Stimulated activated CD4-positive, alpha-beta T cell treated with anti-CD3 and anti-CD28 coated beads, TNF-alpha, amount 100 ng/mL, for 24 hours (primary cell): ENCODE data around the gene DNAH1.

ENCODE experiments used
- DNase-seq, 3 experiments: peaks; one replicate each; pipeline ENCODE4 v3.0.0-alpha.2; 2020; ENCODE audit warnings: low read depth in 3 of 3

Gene DNAH1

GRCh38 chr3:52290596-52291507, 25.3 kb upstream of the DNAH1 start:
- DNase-seq: no peak

- DNase-seq: no peak
These were observed 24.5 kb upstream of the DNAH1 start for GRCh38 chr3:52291508-52292181.

- no peak for DNase-seq
These were observed 23.7 kb upstream of the DNAH1 start for GRCh38 chr3:52292247-52293065.

GRCh38 chr3:52293491-52294319, 22.4 kb upstream of the DNAH1 start:
- no peak for DNase-seq

- no peak for DNase-seq
These were observed 21.6 kb upstream of the DNAH1 start for GRCh38 chr3:52294320-52295150.

GRCh38 chr3:52295671-52296208, 20.4 kb upstream of the DNAH1 start:
- DNase-seq: no peak

GRCh38 chr3:52297242-52298148, 18.6 kb upstream of the DNAH1 start:
- DNase-seq: no peak

GRCh38 chr3:52298149-52299098, 17.7 kb upstream of the DNAH1 start:
- no peak for DNase-seq

GRCh38 chr3:52299247-52299878, 16.8 kb upstream of the DNAH1 start:
- no peak for DNase-seq

- no peak for DNase-seq
These were observed 16.1 kb upstream of the DNAH1 start for GRCh38 chr3:52299879-52300611.

GRCh38 chr3:52302426-52303145, 13.5 kb upstream of the DNAH1 start:
- no peak for DNase-seq

GRCh38 chr3:52303811-52304210, 12.3 kb upstream of the DNAH1 start:
- DNase-seq: no peak

GRCh38 chr3:52305926-52306325, 10.2 kb upstream of the DNAH1 start:
- DNase-seq: no peak

- DNase-seq: no peak
These were observed 9.1 kb upstream of the DNAH1 start for GRCh38 chr3:52306978-52307377.

- DNase-seq: no peak
These were observed 7.8 kb upstream of the DNAH1 start for GRCh38 chr3:52308308-52308707.
